Stimulated activated CD8-positive, alpha-beta memory T cell treated with anti-CD3 and anti-CD28 coated beads, Interleukin-2, amount 100 ng/mL, for 1 hour (primary cell): ENCODE data around the gene COQ9.
A peak's percentile ranks its signal among the peaks of the same experiment; 100 is the strongest.

Source experiments
- DNase-seq, 2 donors: peaks; one replicate each; pipeline ENCODE4 v3.0.0-alpha.2; 2020; ENCODE audit warnings: low read depth in 2 of 2

Gene COQ9

DNA sequence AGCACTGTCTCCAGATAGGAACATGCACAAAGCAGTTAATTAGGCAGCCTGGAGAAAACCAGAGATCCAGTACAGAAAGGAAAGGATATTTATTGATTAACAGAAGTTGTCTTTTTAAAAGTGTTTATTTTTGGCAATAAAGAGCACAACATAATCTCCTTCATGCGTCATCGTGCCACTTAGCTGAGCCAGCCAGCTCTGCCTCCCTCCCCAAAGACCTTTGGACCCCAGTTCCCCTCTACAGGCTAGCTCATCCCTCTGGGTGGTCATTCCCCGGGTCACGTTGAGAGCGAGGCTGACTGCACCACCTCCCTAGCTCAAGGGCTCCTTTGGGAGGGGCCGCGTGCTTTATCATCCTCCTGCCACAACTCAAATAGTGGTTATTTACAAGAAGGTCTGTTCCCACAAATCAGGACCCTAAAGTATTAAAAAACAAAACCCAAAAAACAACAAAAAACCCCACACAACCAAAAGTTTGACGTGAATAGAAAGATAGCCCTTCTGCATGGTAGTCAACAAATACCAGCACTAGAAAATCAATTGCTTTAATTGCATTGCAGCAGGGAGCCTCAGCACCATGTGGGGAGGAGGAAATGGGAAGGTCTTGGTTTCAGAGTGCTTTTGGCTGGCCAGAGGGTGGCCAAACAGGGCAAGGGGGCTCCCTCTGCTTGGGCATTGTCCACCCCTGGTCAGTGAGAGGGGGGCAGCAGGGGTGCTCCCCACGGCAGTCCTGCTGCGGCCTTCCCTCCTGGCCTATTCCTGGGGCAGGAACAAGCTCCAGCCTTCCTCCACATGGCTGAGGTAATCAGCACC, 24.8 kb downstream of the COQ9 start:
- no peak for DNase-seq

DNA sequence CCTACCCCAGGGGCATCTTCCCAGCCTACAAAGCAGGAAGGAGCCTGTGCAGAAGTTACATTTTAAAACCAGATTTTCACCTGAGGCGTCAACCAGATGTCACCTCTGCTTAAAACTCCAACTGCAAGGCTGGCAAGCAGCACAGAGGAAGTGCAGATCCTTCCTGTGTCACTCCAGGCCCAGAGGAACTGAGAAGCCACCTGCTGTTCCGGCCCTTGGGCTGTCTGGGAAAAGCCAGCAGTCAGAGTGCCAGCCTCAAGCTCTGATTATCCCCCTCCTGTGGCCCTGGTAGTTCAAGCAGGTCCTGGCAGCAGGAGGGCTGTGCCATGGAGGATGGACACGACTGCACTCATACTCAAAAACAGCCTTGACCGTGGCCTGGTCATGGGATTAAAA, 25.4 kb downstream of the COQ9 start:
- DNase-seq, result no peak

GRCh38 chr16:57473176-57473840, 26.0 kb downstream of the COQ9 start:
- DNase-seq, result no peak

DNA sequence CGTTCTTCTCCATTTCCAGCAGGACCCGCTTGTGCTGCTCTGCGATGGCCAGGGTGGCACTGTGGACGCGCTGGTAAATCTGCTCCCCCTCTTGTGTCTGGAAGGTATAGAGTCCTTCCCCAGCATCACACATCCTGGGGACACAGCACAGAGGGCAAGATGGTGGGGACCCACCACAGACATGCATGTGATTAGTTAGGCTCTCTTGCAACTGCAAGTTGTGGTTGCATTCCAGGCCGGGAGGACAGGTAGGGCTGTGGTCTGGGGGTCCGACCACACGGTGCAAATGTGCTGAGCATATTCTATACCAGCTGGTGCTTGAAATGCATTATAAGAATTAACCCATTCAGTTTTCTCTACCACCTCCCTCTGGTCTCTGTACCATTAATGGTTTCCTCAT, 26.6 kb downstream of the COQ9 start:
- no peak for DNase-seq

DNA sequence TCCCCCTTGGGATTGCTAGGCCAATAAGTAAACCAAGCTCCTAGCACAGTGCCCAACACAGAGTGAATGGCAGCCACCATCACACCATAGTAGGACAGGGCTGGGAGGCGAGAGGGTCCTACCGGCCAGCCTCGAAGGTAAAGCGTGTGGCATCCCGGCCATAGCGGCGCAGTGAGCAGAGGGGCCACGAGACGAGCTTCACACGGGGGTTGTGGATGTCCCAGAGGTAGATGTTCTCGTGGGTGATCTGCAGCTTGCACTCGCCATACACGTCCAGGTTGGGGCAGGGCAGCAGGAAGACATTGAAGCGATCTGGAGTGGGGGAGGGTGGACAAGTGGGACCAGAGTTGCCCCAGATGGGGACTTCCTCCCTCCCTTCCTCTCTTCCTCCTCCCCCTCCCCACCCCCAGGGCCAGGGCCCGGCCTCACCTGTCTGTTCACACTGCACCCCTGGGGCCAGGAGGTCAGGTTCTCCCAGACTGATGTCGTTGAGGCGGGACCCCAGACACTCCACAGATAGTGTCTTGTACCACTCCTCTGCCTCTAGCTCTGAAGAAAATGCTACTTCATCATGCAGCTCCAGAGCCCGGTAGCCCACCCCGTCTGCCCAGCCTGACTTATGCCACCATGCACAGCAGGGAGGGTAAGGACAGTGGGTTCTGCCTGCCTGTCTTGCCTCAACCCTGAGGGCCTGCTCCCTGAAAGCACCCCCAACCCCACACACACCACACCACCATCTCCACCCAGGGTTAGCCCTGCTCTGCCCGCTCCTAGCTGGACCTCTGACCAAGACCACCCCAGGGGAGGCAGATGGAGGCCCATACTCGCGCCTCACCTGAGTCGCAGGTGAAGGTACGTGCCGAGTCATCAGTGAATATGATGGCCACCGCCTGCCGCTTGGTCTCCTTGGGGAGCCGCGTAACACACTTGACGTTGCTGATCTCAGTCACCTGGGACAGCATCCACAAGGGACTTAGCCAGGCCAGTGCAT, 27.7 kb downstream of the COQ9 start:
- DNase-seq, result no peak

- DNase-seq, result peak; percentile 44 to 48
Measured at GRCh38 chr16:57475711-57476339, 28.5 kb downstream of the COQ9 start.

- DNase-seq, result no peak
Measured at GRCh38 chr16:57476546-57477410, 29.5 kb downstream of the COQ9 start.

- DNase-seq, result no peak
Measured at GRCh38 chr16:57477531-57478202, 30.4 kb downstream of the COQ9 start.

GRCh38 chr16:57478396-57479204, 31.3 kb downstream of the COQ9 start:
- no peak for DNase-seq

GRCh38 chr16:57479205-57479975, 32.1 kb downstream of the COQ9 start:
- no peak for DNase-seq

DNA sequence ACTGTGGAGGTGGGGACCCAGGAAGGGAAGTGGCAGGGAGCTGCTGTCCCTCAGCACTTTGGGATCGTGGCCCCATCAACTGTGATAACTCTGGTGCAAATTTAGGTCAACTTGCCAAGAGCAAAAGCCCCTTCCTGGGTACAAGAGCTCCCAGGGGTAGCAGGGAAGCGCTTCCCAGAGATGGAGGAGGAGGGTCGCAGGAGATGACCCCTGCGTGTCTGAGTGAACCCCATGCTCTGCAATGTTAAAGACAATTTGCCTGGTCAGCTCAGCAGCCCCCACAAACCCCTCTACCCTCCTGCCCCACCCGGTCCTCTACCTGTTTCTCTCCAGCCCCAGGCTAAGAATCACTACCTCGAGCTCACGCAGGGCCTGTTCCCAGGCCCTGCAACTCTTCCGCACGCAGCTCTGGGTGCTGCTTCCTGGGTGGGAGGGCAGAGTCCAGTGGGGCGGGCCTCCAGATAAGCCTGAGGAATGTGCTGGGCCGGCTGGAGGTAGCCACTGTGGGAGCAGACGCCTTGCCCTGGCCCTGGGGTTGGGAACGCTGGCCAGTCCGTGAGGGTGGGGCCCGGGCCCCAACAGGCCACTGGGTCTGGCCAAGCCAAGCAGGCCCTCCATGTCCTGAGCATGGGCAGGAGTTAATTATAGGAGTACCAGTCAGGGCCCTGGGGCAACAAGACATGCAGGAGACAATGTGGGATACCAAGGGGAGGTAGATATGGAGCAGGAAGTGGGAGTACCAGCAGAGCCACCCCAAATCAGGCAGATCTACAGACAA, 32.9 kb downstream of the COQ9 start:
- no peak for DNase-seq

GRCh38 chr16:57480754-57481230, 33.5 kb downstream of the COQ9 start:
- DNase-seq, result no peak

DNA sequence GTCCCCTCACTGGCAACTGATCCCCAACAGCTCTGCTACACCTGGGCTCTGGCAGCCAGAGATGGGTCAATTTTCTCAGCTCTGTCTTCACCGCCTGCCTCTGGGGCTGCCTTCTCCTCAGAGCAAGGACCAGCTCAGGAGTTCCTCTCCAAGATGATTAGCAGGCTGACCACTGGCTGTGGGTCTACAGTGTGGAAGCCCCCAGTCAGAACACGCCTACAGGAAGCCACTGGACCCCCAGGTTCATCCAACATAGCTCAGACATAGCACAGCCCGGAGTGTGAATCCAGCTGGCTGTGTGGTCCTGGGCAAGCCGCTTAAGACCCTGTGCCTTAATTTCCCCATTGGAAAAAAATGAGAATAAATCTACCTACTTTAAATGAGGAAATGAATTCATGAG, 34.1 kb downstream of the COQ9 start:
- no peak for DNase-seq

DNA sequence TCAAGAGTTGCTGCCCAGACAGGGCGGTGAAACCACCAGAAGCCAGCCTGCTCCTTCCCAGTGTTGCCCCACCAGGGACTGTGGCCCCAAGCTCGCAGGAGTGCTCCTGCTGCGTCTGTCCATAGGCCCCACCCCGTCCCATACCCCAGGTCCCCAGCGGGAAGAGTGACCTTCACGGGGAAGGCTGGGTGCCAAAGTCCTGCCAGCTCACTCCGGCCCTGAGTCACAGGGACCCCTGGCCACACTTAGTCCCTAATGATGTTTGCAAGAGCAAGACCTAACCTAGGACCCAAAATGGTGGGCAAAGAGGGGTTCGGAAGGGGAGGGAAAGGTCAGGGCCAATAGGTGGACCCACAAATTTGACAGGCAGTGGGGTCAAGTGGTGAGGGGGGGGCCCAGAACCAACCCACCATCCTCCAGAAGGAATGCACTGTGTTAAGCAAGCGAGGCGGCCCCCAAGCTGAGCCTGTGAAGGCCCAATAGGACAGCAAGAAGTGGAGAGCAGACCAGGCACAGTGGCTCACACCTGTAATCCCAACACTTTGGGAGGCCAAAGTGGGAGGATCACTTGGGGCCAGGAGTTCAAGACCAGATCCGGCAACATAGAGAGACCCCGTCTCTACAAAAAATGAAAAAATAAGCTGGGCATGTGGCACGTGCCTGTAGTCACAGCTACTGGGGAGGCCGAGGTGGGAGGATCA, 35.7 kb downstream of the COQ9 start:
- DNase-seq, result no peak

DNA sequence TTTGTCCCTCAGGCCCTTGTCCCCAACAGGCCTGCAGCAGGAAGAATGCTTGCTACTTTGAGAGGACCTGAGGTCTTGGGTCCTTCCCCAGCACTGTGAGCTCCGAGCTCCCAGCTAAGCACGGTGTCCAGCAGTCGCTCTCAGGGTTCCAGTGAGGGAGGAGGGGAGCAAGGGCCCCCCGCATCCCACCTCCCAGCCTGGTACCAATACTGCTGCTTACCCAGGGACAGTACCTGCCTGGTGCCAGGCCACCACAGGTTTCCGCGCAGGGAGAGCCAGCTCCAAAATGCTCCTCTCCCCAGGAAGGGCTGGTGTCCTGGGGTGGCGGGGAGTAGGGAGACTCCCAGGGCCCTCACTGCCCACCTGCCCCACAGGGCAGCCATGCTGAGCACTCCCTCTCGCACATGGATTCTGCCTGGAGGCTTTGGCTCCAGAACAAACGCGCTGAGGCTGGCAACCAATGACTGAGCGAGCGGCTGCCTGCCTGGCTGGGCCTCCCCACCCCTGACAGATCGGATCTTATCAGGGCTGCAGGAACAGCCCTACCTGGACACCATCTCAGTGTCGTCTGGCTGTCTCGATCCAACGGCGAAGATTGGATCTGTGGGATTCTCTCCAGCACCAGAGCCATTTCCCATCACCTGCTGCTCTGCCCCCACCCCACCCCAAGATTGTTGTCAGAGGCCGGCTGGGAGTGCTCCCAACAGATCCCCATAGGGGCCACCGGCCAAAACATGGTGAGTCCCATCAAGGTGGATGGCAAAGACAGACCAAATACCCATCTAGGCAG, 36.6 kb downstream of the COQ9 start:
- no peak for DNase-seq

DNA sequence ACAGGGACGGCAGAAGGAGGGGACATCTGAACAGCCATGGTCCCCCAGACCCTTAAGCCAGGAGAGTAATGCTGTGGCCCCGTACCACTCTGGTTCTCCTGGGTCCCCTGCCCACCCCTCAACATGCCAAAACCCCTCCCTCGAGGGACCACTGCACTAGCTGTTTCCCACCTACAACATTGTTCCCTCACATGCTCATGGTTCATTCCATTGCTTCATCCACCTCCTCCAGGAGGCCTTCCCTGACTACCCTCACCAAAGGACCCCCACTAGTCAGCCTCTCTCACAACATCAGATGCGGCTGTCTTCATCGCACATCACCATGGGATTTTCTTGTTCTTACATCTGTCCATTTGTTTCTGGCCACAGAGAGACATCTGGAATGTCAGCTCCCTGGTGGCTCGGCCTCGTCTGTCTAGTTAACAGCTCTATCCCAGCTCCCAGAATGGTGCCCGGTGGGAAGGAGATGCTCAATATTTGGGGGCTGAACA, 37.3 kb downstream of the COQ9 start:
- DNase-seq, result no peak
